Mucosa of descending colon (tissue), 3 donors: ENCODE data around the gene ACTL9. TPM values are rescaled to one million over a fixed set of nuclear protein-coding genes. Genes with fewer than 3 reads are reported as not detected.

Experiments
- ATAC-seq: fragments of 200-7000 bp; cut with Tn5 transposase; one replicate; pipeline ENCODE4 v1.9.1; 2020; ENCODE audit warnings: mild to moderate bottlenecking, moderate library complexity
- DNase-seq, 3 donors: peaks; one replicate each; pipeline ENCODE4 v3.0.0-alpha.2; 2020
- H3K36me3 ChIP-seq: fragments of 200-600 bp; one replicate; pipeline ENCODE4 v1.8.0; 2021; ENCODE audit warnings: low read depth, mild to moderate bottlenecking
- H3K4me1 ChIP-seq: fragments of 200-600 bp; one replicate; pipeline ENCODE4 v1.8.0; 2021; ENCODE audit warnings: low read depth, mild to moderate bottlenecking
- H3K4me3 ChIP-seq: fragments of 200-600 bp; one replicate; pipeline ENCODE4 v1.8.0; 2021; ENCODE audit warnings: mild to moderate bottlenecking
- H3K9me3 ChIP-seq: fragments of 200-600 bp; one replicate; pipeline ENCODE4 v1.8.0; 2021; ENCODE audit warnings: mild to moderate bottlenecking
- intact Hi-C, 2 donors: fragments of 100-400 bp; cut with DNase I in 1 of 2; cut with micrococcal nuclease in 1 of 2; formaldehyde crosslinking; loops; one replicate each; pipeline versions ENCODE4 v1.11.0 to v1.11.1; 2022; cut with DNase I, micrococcal nuclease
- total RNA-seq, 3 donors: library from RNA; stranded (reverse); fragmentation: NEBNext Ultra II Directional in 2 of 3; extraction: Animal tissue kit (Norgen Biotek cat#: 25700) in 2 of 3; gene quantifications; one replicate each; pipeline versions ENCODE4 v1.2.1 to v1.2.4, GENCODE V29; 2021 to 2023
- TF ChIP-seq, protein P1 (sequence below): fragments of 200-600 bp; IDR thresholded peaks from one replicate; pipeline ENCODE4 v1.8.0; 2022; ENCODE audit warnings: antibody characterized with exemption, mild to moderate bottlenecking
- donor health status: DM: no; HTN: no; CAD: no; lungs with moderate emphysema.
- donor health status: DM: no; HTN: no; CAD: no.
- donor health status: DM: no; HTN: yes; CAD: no.

The ACTL9 gene
- total RNA-seq, 3 donors from 2014 or later = not detected

DNA sequence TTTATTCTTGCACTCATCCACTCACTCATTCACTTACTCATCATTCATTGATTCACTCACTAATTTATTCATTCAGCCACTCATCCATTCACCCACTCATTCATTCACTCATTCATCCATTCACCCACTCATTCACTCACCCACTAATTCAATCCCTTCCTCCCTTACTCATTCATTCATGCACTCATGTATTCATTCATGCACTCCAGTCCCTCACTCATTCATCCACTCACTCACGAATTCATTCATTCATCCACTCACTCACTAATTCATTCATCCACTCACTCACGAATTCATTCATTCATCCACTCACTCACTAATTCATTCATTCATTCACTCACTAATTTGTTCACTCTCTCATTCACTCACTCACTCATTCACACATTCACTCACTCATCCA, 16.1 kb downstream of the ACTL9 start:
- no peaks in the 10 kb centered on the region for H3K9me3 ChIP-seq
- H3K4me1 ChIP-seq = no peaks in the 10 kb centered on the region
- DNase-seq (no peak), ATAC-seq (no peak)
- TF ChIP-seq, protein P1, sequence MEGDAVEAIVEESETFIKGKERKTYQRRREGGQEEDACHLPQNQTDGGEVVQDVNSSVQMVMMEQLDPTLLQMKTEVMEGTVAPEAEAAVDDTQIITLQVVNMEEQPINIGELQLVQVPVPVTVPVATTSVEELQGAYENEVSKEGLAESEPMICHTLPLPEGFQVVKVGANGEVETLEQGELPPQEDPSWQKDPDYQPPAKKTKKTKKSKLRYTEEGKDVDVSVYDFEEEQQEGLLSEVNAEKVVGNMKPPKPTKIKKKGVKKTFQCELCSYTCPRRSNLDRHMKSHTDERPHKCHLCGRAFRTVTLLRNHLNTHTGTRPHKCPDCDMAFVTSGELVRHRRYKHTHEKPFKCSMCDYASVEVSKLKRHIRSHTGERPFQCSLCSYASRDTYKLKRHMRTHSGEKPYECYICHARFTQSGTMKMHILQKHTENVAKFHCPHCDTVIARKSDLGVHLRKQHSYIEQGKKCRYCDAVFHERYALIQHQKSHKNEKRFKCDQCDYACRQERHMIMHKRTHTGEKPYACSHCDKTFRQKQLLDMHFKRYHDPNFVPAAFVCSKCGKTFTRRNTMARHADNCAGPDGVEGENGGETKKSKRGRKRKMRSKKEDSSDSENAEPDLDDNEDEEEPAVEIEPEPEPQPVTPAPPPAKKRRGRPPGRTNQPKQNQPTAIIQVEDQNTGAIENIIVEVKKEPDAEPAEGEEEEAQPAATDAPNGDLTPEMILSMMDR = no peak
- no peak overlapping the region for H3K4me3 ChIP-seq
- intact Hi-C loops = no loop called here
- H3K36me3 ChIP-seq = no peaks in the 10 kb centered on the region

DNA sequence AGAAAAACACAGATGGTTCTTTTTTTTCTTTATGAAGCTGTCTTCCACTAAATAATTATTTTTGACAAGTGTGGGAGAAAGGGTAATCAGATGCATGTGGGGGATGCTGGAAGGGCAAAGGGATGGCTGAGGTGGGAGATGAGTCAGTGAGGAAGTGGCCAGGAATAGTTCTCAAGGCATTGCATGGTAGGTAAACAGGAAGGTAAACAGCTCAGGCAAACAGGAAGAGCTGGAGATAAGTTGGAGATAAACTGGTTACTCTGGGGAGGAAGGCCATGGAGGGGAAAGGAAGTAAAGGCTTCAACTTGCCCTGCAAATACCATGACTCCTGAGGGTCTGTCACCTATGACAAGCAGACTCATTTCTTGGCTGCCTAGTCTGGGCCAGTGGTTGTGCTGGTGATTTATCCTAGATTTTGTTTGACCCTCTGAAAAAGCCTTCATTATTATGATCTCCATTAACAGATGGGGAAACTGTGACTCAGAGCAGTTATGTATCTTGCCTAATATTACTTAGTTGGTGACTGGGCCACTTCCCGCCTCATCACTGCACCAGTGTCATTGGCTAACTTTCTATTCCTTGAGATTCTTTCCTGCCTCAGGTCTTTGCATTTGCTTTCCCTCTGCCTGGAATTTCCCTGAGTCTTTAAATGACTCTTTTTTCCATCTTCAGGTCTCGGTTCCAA, 17.1 kb downstream of the ACTL9 start:
- H3K36me3 ChIP-seq = no peaks in the 10 kb centered on the region
- DNase-seq (no peak), ATAC-seq (no peak)
- no peak overlapping the region for H3K4me3 ChIP-seq
- H3K4me1 ChIP-seq = no peaks in the 10 kb centered on the region
- intact Hi-C loops = no loop called here
- TF ChIP-seq, protein P1 = no peak
- no peaks in the 10 kb centered on the region for H3K9me3 ChIP-seq

- H3K4me1 ChIP-seq = no peaks in the 10 kb centered on the region
- no peaks in the 10 kb centered on the region for H3K9me3 ChIP-seq
- H3K4me3 ChIP-seq = no peak overlapping the region
- DNase-seq (no peak), ATAC-seq (no peak)
- intact Hi-C loops = no loop called here
- TF ChIP-seq, protein P1 = no peak
- no peaks in the 10 kb centered on the region for H3K36me3 ChIP-seq
These were observed 17.8 kb downstream of the ACTL9 start for GRCh38 chr19:8680676-8681344.

- Histone ChIP-seq H3K9me3 (no peaks in the 10 kb centered on the region), H3K4me3 (no peak overlapping the region), H3K4me1 (no peaks in the 10 kb centered on the region), H3K36me3 (no peaks in the 10 kb centered on the region)
- TF ChIP-seq, protein P1 = no peak
- no peak for ATAC-seq
- no peak for DNase-seq
- intact Hi-C loops = no loop called here
These were observed 20.3 kb downstream of the ACTL9 start for GRCh38 chr19:8678244-8678807.

GRCh38 chr19:8675066-8675465, 23.5 kb downstream of the ACTL9 start:
- intact Hi-C loops = no loop called here
- Histone ChIP-seq H3K9me3 (no peaks in the 10 kb centered on the region), H3K36me3 (no peaks in the 10 kb centered on the region), H3K4me3 (no peak overlapping the region), H3K4me1 (no peaks in the 10 kb centered on the region)
- ATAC-seq = no peak
- no peak for DNase-seq
- TF ChIP-seq, protein P1 = no peak
